Endothelial cell of umbilical vein (primary cell): ENCODE results near the gene RAPGEF6. TPM values are rescaled to one million over a fixed set of nuclear protein-coding genes. Genes with fewer than 3 reads are reported as not detected.

ENCODE experiments used
- BruUV-seq: library from RNA; stranded (reverse); fragments of 400-500 nt; replicated peaks from 2 replicates; lab custom pipeline; 2021; lab: Mats Ljungman, UMichigan
- CTCF ChIA-PET: fragments of 300-600, 350-600 bp; sonication (Branson Sonifier 250); formaldehyde crosslinking; loops from one replicate; lab custom pipeline; 2021; ENCODE audit warnings: antibody characterized with exemption, inconsistent platforms; lab: Charles Lee
- POLR2A ChIA-PET: fragments of 300-600, 350-600 bp; sonication (Branson Sonifier 250); formaldehyde crosslinking; loops from one replicate; lab custom pipeline; 2021; ENCODE audit warnings: antibody characterized with exemption, inconsistent platforms; lab: Charles Lee
- DNase-seq: peaks from one replicate; pipeline ENCODE4 v3.0.0-alpha.2; 2011; ENCODE audit warnings: low read depth, low spot score
- FAIRE-seq: peaks from 2 replicates; lab custom pipeline; 2011; peaks lifted over from hg19 to GRCh38; lab: Jason Lieb, UNC
- H2AFZ ChIP-seq: 2 replicates; pipeline ENCODE4 v1.6.0; 2012; ENCODE audit warnings: low read depth, low read length, control low read depth, inconsistent platforms
- H3K27ac ChIP-seq: 2 replicates; pipeline ENCODE4 v1.5.1; 2011; ENCODE audit warnings: low read depth, mild to moderate bottlenecking, control low read depth, low read length, moderate library complexity; ENCODE audit not compliant: insufficient read depth
- H3K27me3 ChIP-seq, 2 experiments: 2 replicates each; pipeline versions ENCODE4 v1.6.0 to v1.6.1; 2011; ENCODE audit warnings: low read length in 2 of 2, mixed read lengths in 1 of 2; ENCODE audit not compliant: control insufficient read depth in 2 of 2, insufficient read depth in 2 of 2
- H3K36me3 ChIP-seq, 2 experiments: 2 replicates in 1 of 2; 3 replicates in 1 of 2; pipeline ENCODE4 v1.5.1; 2011; ENCODE audit warnings: low read length in 2 of 2, mild to moderate bottlenecking in 1 of 2, moderate library complexity in 1 of 2; ENCODE audit not compliant: control insufficient read depth in 2 of 2, insufficient read depth in 2 of 2; ENCODE audit errors: extremely low read depth in 1 of 2
- H3K4me1 ChIP-seq: 3 replicates; pipeline ENCODE4 v1.5.1; 2011; ENCODE audit warnings: mild to moderate bottlenecking, low read length; ENCODE audit not compliant: control insufficient read depth, insufficient read depth; ENCODE audit errors: extremely low read depth
- H3K4me2 ChIP-seq: 2 replicates; pipeline ENCODE4 v1.6.1; 2011; ENCODE audit warnings: low read length, control low read depth, mixed read lengths; ENCODE audit not compliant: insufficient read depth
- H3K4me3 ChIP-seq, 3 experiments: fragments of 200-600 bp in 1 of 3; sonication (generic), shearing (Covaris generic) in 1 of 3; replicated peaks in 1 of 3; 2 replicates each; pipeline ENCODE4 v1.5.1; 2011 to 2016; ENCODE audit warnings: control low read depth in 3 of 3, low read length in 3 of 3, mild to moderate bottlenecking in 2 of 3, inconsistent platforms in 1 of 3, low read depth in 1 of 3, moderate library complexity in 1 of 3; ENCODE audit not compliant: insufficient read depth in 1 of 3
- H3K79me2 ChIP-seq: 2 replicates; pipeline ENCODE4 v1.6.0; 2012; ENCODE audit warnings: low read length, inconsistent platforms; ENCODE audit not compliant: control insufficient read depth, insufficient read depth
- H3K9ac ChIP-seq: replicated peaks from 2 replicates; pipeline ENCODE3; 2011; ENCODE audit warnings: low read length, control low read depth; ENCODE audit not compliant: insufficient read depth; ENCODE audit errors: extremely low read depth
- H3K9me1 ChIP-seq: replicated peaks from 3 replicates; pipeline ENCODE4 v1.6.0; 2011; ENCODE audit warnings: mild to moderate bottlenecking, low read length; ENCODE audit not compliant: control insufficient read depth, insufficient read depth; ENCODE audit errors: extremely low read depth
- H3K9me3 ChIP-seq: replicated peaks from 2 replicates; pipeline ENCODE4 v1.5.1; 2012; ENCODE audit warnings: low read length, inconsistent platforms; ENCODE audit not compliant: control insufficient read depth, insufficient read depth
- H4K20me1 ChIP-seq: replicated peaks from 2 replicates; pipeline ENCODE3; 2011; ENCODE audit warnings: mild to moderate bottlenecking, low read length; ENCODE audit not compliant: control insufficient read depth, insufficient read depth; ENCODE audit errors: extremely low read depth
- EZH2 ChIP-seq: IDR thresholded peaks from 2 replicates; pipeline ENCODE4 v1.6.1; 2012; ENCODE audit warnings: borderline replicate concordance, low read depth, mild to moderate bottlenecking, moderate library complexity, low read length, inconsistent platforms; ENCODE audit not compliant: severe bottlenecking
- FOS ChIP-seq: IDR thresholded peaks from 2 replicates; pipeline ENCODE4 v1.6.1; 2011; ENCODE audit warnings: mild to moderate bottlenecking, low read length, moderate library complexity, borderline replicate concordance; ENCODE audit not compliant: insufficient read depth
- GATA2 ChIP-seq: IDR thresholded peaks from 2 replicates; pipeline ENCODE4 v1.7.0; 2011; ENCODE audit warnings: low read depth, mild to moderate bottlenecking, moderate library complexity, mixed read lengths, low read length; ENCODE audit not compliant: insufficient read length, insufficient read depth
- JUN ChIP-seq: IDR thresholded peaks from 2 replicates; pipeline ENCODE4 v1.6.1; 2011; ENCODE audit warnings: borderline replicate concordance, low read depth; ENCODE audit not compliant: insufficient read length, insufficient read depth
- MYC ChIP-seq: IDR thresholded peaks from one replicate; pipeline ENCODE4 v1.6.1; 2011; ENCODE audit warnings: mild to moderate bottlenecking, low read depth, low read length
- POLR2A ChIP-seq: IDR thresholded peaks from 2 replicates; pipeline ENCODE4 v1.6.1; 2012; ENCODE audit warnings: low read depth, mild to moderate bottlenecking, control low read depth, low read length
- POLR2AphosphoS5 ChIP-seq: IDR thresholded peaks from 2 replicates; pipeline ENCODE4 v1.6.1; 2012; ENCODE audit warnings: low read depth, mild to moderate bottlenecking, control low read depth, low read length, moderate library complexity; ENCODE audit not compliant: insufficient read depth
- dilution Hi-C: fragments of 300-500 bp; cut with MboI; formaldehyde crosslinking; loops from one replicate; pipeline ENCODE4 v1.15.0; 2019; ENCODE audit warnings: low sequenced_read_pairs; ENCODE audit not compliant: extremely low pct_ligation_motif_present
- intact Hi-C: fragments of 100-400 bp; cut with micrococcal nuclease; formaldehyde crosslinking; loops from one replicate; pipeline ENCODE4 v1.10.0; 2022
- polyA plus RNA-seq, 4 experiments: library from polyadenylated mRNA; depleted of rRNA in 3 of 4; stranded (reverse) in 3 of 4; unstranded in 1 of 4; fragments of >200 nt; gene quantifications; 2 replicates each; pipeline versions ENCODE4 v1.2.1 to v1.2.3, GENCODE V29; 2011 to 2012; ENCODE audit warnings: missing spikeins in 1 of 4
- total RNA-seq: library from RNA; stranded (reverse); gene quantifications from 2 replicates; pipeline ENCODE4 v1.2.3, GENCODE V29; 2021
- TF ChIP-seq, protein P1 (sequence below): IDR thresholded peaks from 2 replicates; pipeline ENCODE4 v1.6.1; 2011; ENCODE audit not compliant: insufficient read depth, insufficient read length
- TF ChIP-seq, protein P2 (sequence below), 2 donors: IDR thresholded peaks; 1 replicate in 1 of 2; 2 replicates in 1 of 2; pipeline ENCODE4 v1.5.1; 2011; ENCODE audit warnings: low read length in 2 of 2, mild to moderate bottlenecking in 2 of 2, moderate library complexity in 2 of 2, control low read depth in 1 of 2, inconsistent platforms in 1 of 2, low read depth in 1 of 2; ENCODE audit not compliant: insufficient read depth in 1 of 2; ENCODE audit errors: extremely low read depth in 1 of 2

RAPGEF6 gene
- total and polyA plus RNA-seq, 2 donors (not counting 3 experiments of a cell fraction or from before 2014, with no cell fraction given), result 3.5 to 17.5 TPM

DNA sequence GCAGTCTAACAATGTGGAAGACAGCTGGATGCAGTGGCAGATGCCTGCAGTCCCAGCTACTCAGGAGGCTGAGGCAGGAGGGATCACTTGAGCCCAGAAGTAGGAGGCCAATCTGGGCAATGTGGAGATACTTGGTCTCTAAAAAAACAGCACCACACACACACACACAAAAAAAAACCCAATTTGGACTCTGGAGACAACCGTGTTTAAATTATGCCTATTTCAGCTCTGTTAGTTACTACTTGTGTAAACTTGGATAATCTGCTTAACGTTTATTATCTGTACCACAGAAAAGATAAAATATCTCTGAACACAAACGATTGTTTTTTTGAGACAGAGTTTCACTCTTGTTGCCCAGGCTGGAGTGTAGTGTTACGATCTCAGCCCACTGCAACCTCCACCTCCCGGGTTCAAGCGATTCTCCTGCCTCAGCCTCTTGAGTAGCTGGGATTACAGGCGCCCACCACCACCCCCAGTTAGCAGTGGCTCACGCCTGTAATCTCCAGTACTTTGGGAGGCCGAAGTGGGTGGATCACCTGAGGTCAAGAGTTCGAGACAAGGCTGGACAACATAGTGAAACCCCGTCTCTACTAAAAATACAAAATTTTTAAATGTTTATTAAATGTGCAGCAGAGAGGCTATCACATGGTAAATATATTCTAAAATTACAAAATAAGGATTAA is 17.7 kb downstream of the RAPGEF6 start:
- ChIA-PET POLR2A (no interaction called here), CTCF (interaction anchor here (0.6 to 1.8 kb wide), 2 partner anchors 28 to 118 kb away, joined by 3 to 5 read pairs; no protein-coding TSS in a partner anchor)
- no peaks in the 10 kb centered on the region for H3K9me3 ChIP-seq
- H3K9me1 ChIP-seq, result no peaks in the 10 kb centered on the region
- DNase-seq, result no peak
- H3K79me2 ChIP-seq, result peaks cover 81% of the 10 kb centered on the region
- H3K36me3 ChIP-seq, result no peaks in the 10 kb centered on the region
- dilution Hi-C loops (no loop called here), intact Hi-C loops (no loop called here)
- no peaks in the 10 kb centered on the region for H3K4me1 ChIP-seq
- no peaks in the 10 kb centered on the region for H3K27me3 ChIP-seq
- no peaks in the 10 kb centered on the region for H4K20me1 ChIP-seq
- no peak overlapping the region for H2AFZ ChIP-seq
- no peak overlapping the region for H3K9ac ChIP-seq
- TF ChIP-seq GATA2 (no peak), POLR2A (no peak)
- no peak overlapping the region for H3K4me2 ChIP-seq
- H3K4me3 ChIP-seq, result no peak overlapping the region
- H3K27ac ChIP-seq, result no peak overlapping the region
- BruUV-seq, result no TSS peak
- no peak for FAIRE-seq

DNA sequence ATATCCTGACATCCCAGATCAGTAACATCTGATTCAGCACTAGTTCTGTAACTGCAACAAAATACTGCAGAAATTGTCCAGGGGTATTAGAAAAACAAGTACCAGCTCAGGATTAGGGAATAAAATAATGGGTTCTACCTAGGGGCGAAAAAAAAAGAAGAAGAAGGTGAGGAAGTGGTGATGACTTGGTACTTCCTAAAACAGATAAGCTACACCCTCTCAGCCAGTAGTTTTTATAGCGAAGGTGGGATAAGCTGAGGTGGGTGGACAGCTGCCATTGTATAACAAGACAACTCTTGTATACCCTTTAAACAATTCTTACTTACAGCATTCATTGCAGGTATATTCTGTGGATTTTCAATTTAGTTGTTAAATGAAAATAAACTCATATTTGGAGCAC is 19.1 kb downstream of the RAPGEF6 start:
- no peak overlapping the region for H2AFZ ChIP-seq
- no peaks in the 10 kb centered on the region for H3K9me3 ChIP-seq
- H3K27me3 ChIP-seq, result no peaks in the 10 kb centered on the region
- no peaks in the 10 kb centered on the region for H3K36me3 ChIP-seq
- no peak overlapping the region for H3K27ac ChIP-seq
- ChIA-PET POLR2A (no interaction called here), CTCF (interaction anchor here (1.3 to 1.8 kb wide), 2 partner anchors 11 to 26 kb away, joined by 3 to 5 read pairs; no protein-coding TSS in a partner anchor)
- H4K20me1 ChIP-seq, result no peaks in the 10 kb centered on the region
- H3K9me1 ChIP-seq, result no peaks in the 10 kb centered on the region
- intact Hi-C loops, result no loop called here
- dilution Hi-C loops, result no loop called here
- peaks cover 2% of the 10 kb centered on the region for H3K4me1 ChIP-seq
- FAIRE-seq (no peak), DNase-seq (no peak)
- no peak overlapping the region for H3K9ac ChIP-seq
- TF ChIP-seq JUN (no peak), POLR2A (no peak), POLR2AphosphoS5 (no peak), GATA2 (no peak), FOS (no peak), MYC (no peak), EZH2 (no peak)
- TF ChIP-seq, protein P1, sequence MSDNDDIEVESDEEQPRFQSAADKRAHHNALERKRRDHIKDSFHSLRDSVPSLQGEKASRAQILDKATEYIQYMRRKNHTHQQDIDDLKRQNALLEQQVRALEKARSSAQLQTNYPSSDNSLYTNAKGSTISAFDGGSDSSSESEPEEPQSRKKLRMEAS, result no peak
- TF ChIP-seq, protein P2, sequence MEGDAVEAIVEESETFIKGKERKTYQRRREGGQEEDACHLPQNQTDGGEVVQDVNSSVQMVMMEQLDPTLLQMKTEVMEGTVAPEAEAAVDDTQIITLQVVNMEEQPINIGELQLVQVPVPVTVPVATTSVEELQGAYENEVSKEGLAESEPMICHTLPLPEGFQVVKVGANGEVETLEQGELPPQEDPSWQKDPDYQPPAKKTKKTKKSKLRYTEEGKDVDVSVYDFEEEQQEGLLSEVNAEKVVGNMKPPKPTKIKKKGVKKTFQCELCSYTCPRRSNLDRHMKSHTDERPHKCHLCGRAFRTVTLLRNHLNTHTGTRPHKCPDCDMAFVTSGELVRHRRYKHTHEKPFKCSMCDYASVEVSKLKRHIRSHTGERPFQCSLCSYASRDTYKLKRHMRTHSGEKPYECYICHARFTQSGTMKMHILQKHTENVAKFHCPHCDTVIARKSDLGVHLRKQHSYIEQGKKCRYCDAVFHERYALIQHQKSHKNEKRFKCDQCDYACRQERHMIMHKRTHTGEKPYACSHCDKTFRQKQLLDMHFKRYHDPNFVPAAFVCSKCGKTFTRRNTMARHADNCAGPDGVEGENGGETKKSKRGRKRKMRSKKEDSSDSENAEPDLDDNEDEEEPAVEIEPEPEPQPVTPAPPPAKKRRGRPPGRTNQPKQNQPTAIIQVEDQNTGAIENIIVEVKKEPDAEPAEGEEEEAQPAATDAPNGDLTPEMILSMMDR (IDR thresholded peaks at IDR 0.05; ENCODE audit: extremely low read depth in 1 of 2, insufficient read depth in 1 of 2, low read depth in 1 of 2, low read length in 2 of 2), result no peak
- H3K79me2 ChIP-seq, result peaks cover 76% of the 10 kb centered on the region
- H3K4me3 ChIP-seq, result no peak overlapping the region
- no peak overlapping the region for H3K4me2 ChIP-seq
- BruUV-seq, result no TSS peak
